Endothelial cell of umbilical vein (primary cell): ENCODE results near the gene KRTAP10-7. TPM values are rescaled to one million over a fixed set of nuclear protein-coding genes. Genes with fewer than 3 reads are reported as not detected.

ENCODE experiments used
- BruUV-seq: library from RNA; stranded (reverse); fragments of 400-500 nt; replicated peaks from 2 replicates; lab custom pipeline; 2021; lab: Mats Ljungman, UMichigan
- CTCF ChIA-PET: fragments of 300-600, 350-600 bp; sonication (Branson Sonifier 250); formaldehyde crosslinking; loops from one replicate; lab custom pipeline; 2021; ENCODE audit warnings: antibody characterized with exemption, inconsistent platforms; lab: Charles Lee
- POLR2A ChIA-PET: fragments of 300-600, 350-600 bp; sonication (Branson Sonifier 250); formaldehyde crosslinking; loops from one replicate; lab custom pipeline; 2021; ENCODE audit warnings: antibody characterized with exemption, inconsistent platforms; lab: Charles Lee
- DNase-seq: peaks from one replicate; pipeline ENCODE4 v3.0.0-alpha.2; 2011; ENCODE audit warnings: low read depth, low spot score
- FAIRE-seq: peaks from 2 replicates; lab custom pipeline; 2011; peaks lifted over from hg19 to GRCh38; lab: Jason Lieb, UNC
- H2AFZ ChIP-seq: 2 replicates; pipeline ENCODE4 v1.6.0; 2012; ENCODE audit warnings: low read depth, low read length, control low read depth, inconsistent platforms
- H3K27ac ChIP-seq: 2 replicates; pipeline ENCODE4 v1.5.1; 2011; ENCODE audit warnings: low read depth, mild to moderate bottlenecking, control low read depth, low read length, moderate library complexity; ENCODE audit not compliant: insufficient read depth
- H3K27me3 ChIP-seq, 2 experiments: 2 replicates each; pipeline versions ENCODE4 v1.6.0 to v1.6.1; 2011; ENCODE audit warnings: low read length in 2 of 2, mixed read lengths in 1 of 2; ENCODE audit not compliant: control insufficient read depth in 2 of 2, insufficient read depth in 2 of 2
- H3K36me3 ChIP-seq, 2 experiments: 2 replicates in 1 of 2; 3 replicates in 1 of 2; pipeline ENCODE4 v1.5.1; 2011; ENCODE audit warnings: low read length in 2 of 2, mild to moderate bottlenecking in 1 of 2, moderate library complexity in 1 of 2; ENCODE audit not compliant: control insufficient read depth in 2 of 2, insufficient read depth in 2 of 2; ENCODE audit errors: extremely low read depth in 1 of 2
- H3K4me1 ChIP-seq: 3 replicates; pipeline ENCODE4 v1.5.1; 2011; ENCODE audit warnings: mild to moderate bottlenecking, low read length; ENCODE audit not compliant: control insufficient read depth, insufficient read depth; ENCODE audit errors: extremely low read depth
- H3K4me2 ChIP-seq: 2 replicates; pipeline ENCODE4 v1.6.1; 2011; ENCODE audit warnings: low read length, control low read depth, mixed read lengths; ENCODE audit not compliant: insufficient read depth
- H3K4me3 ChIP-seq, 3 experiments: fragments of 200-600 bp in 1 of 3; sonication (generic), shearing (Covaris generic) in 1 of 3; replicated peaks in 1 of 3; 2 replicates each; pipeline ENCODE4 v1.5.1; 2011 to 2016; ENCODE audit warnings: control low read depth in 3 of 3, low read length in 3 of 3, mild to moderate bottlenecking in 2 of 3, inconsistent platforms in 1 of 3, low read depth in 1 of 3, moderate library complexity in 1 of 3; ENCODE audit not compliant: insufficient read depth in 1 of 3
- H3K79me2 ChIP-seq: 2 replicates; pipeline ENCODE4 v1.6.0; 2012; ENCODE audit warnings: low read length, inconsistent platforms; ENCODE audit not compliant: control insufficient read depth, insufficient read depth
- H3K9ac ChIP-seq: replicated peaks from 2 replicates; pipeline ENCODE3; 2011; ENCODE audit warnings: low read length, control low read depth; ENCODE audit not compliant: insufficient read depth; ENCODE audit errors: extremely low read depth
- H3K9me1 ChIP-seq: replicated peaks from 3 replicates; pipeline ENCODE4 v1.6.0; 2011; ENCODE audit warnings: mild to moderate bottlenecking, low read length; ENCODE audit not compliant: control insufficient read depth, insufficient read depth; ENCODE audit errors: extremely low read depth
- H3K9me3 ChIP-seq: replicated peaks from 2 replicates; pipeline ENCODE4 v1.5.1; 2012; ENCODE audit warnings: low read length, inconsistent platforms; ENCODE audit not compliant: control insufficient read depth, insufficient read depth
- H4K20me1 ChIP-seq: replicated peaks from 2 replicates; pipeline ENCODE3; 2011; ENCODE audit warnings: mild to moderate bottlenecking, low read length; ENCODE audit not compliant: control insufficient read depth, insufficient read depth; ENCODE audit errors: extremely low read depth
- CTCF ChIP-seq, 2 donors: IDR thresholded peaks; 1 replicate in 1 of 2; 2 replicates in 1 of 2; pipeline ENCODE4 v1.5.1; 2011; ENCODE audit warnings: low read length in 2 of 2, mild to moderate bottlenecking in 2 of 2, moderate library complexity in 2 of 2, control low read depth in 1 of 2, inconsistent platforms in 1 of 2, low read depth in 1 of 2; ENCODE audit not compliant: insufficient read depth in 1 of 2; ENCODE audit errors: extremely low read depth in 1 of 2
- EZH2 ChIP-seq: IDR thresholded peaks from 2 replicates; pipeline ENCODE4 v1.6.1; 2012; ENCODE audit warnings: borderline replicate concordance, low read depth, mild to moderate bottlenecking, moderate library complexity, low read length, inconsistent platforms; ENCODE audit not compliant: severe bottlenecking
- FOS ChIP-seq: IDR thresholded peaks from 2 replicates; pipeline ENCODE4 v1.6.1; 2011; ENCODE audit warnings: mild to moderate bottlenecking, low read length, moderate library complexity, borderline replicate concordance; ENCODE audit not compliant: insufficient read depth
- GATA2 ChIP-seq: IDR thresholded peaks from 2 replicates; pipeline ENCODE4 v1.7.0; 2011; ENCODE audit warnings: low read depth, mild to moderate bottlenecking, moderate library complexity, mixed read lengths, low read length; ENCODE audit not compliant: insufficient read length, insufficient read depth
- JUN ChIP-seq: IDR thresholded peaks from 2 replicates; pipeline ENCODE4 v1.6.1; 2011; ENCODE audit warnings: borderline replicate concordance, low read depth; ENCODE audit not compliant: insufficient read length, insufficient read depth
- MAX ChIP-seq: IDR thresholded peaks from 2 replicates; pipeline ENCODE4 v1.6.1; 2011; ENCODE audit not compliant: insufficient read depth, insufficient read length
- MYC ChIP-seq: IDR thresholded peaks from one replicate; pipeline ENCODE4 v1.6.1; 2011; ENCODE audit warnings: mild to moderate bottlenecking, low read depth, low read length
- POLR2A ChIP-seq: IDR thresholded peaks from 2 replicates; pipeline ENCODE4 v1.6.1; 2012; ENCODE audit warnings: low read depth, mild to moderate bottlenecking, control low read depth, low read length
- POLR2AphosphoS5 ChIP-seq: IDR thresholded peaks from 2 replicates; pipeline ENCODE4 v1.6.1; 2012; ENCODE audit warnings: low read depth, mild to moderate bottlenecking, control low read depth, low read length, moderate library complexity; ENCODE audit not compliant: insufficient read depth
- dilution Hi-C: fragments of 300-500 bp; cut with MboI; formaldehyde crosslinking; loops from one replicate; pipeline ENCODE4 v1.15.0; 2019; ENCODE audit warnings: low sequenced_read_pairs; ENCODE audit not compliant: extremely low pct_ligation_motif_present
- intact Hi-C: fragments of 100-400 bp; cut with micrococcal nuclease; formaldehyde crosslinking; loops from one replicate; pipeline ENCODE4 v1.10.0; 2022
- polyA plus RNA-seq, 4 experiments: library from polyadenylated mRNA; depleted of rRNA in 3 of 4; stranded (reverse) in 3 of 4; unstranded in 1 of 4; fragments of >200 nt; gene quantifications; 2 replicates each; pipeline versions ENCODE4 v1.2.1 to v1.2.3, GENCODE V29; 2011 to 2012; ENCODE audit warnings: missing spikeins in 1 of 4
- total RNA-seq: library from RNA; stranded (reverse); gene quantifications from 2 replicates; pipeline ENCODE4 v1.2.3, GENCODE V29; 2021

KRTAP10-7 gene
- total and polyA plus RNA-seq, 2 donors (not counting 3 experiments of a cell fraction or from before 2014, with no cell fraction given), result not detected

DNA sequence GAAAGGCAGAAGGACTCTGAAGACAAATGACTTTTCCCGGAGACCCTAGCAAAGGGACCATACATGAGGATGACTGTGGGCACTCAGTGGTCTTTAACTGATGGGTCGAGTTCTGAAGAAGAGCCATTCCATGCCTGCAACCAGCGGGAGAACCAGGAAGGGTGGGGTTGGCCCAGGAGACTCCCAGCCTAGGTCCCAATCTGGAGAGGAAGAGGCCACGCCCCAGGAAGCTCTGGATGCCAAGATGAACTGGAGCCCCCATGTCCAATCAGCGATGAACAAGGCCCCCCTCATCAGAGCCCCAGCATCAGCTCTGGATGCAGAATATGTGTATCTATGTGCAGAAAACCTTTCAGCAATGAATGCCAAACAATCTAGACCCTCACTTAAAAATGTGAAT lies 40.4 kb downstream of the KRTAP10-7 start:
- H3K79me2 ChIP-seq, result no peaks in the 10 kb centered on the region
- no peak for FAIRE-seq
- H3K4me1 ChIP-seq, result no peaks in the 10 kb centered on the region
- TF ChIP-seq MAX (no peak), CTCF (IDR thresholded peaks at IDR 0.05; ENCODE audit: extremely low read depth in 1 of 2, insufficient read depth in 1 of 2, low read depth in 1 of 2, low read length in 2 of 2) (no peak), FOS (no peak), GATA2 (no peak), POLR2AphosphoS5 (no peak), POLR2A (no peak), MYC (no peak), JUN (no peak), EZH2 (no peak)
- intact Hi-C loops (no loop called here), dilution Hi-C loops (no loop called here)
- H3K27ac ChIP-seq, result no peak overlapping the region
- H3K4me2 ChIP-seq, result no peak overlapping the region
- H2AFZ ChIP-seq, result no peak overlapping the region
- ChIA-PET POLR2A (no interaction called here), CTCF (no interaction called here)
- no peaks in the 10 kb centered on the region for H3K9me3 ChIP-seq
- H3K4me3 ChIP-seq, result no peak overlapping the region
- no peaks in the 10 kb centered on the region for H3K27me3 ChIP-seq
- no peaks in the 10 kb centered on the region for H3K36me3 ChIP-seq
- H3K9me1 ChIP-seq, result no peaks in the 10 kb centered on the region
- BruUV-seq, result no TSS peak
- no peaks in the 10 kb centered on the region for H4K20me1 ChIP-seq
- H3K9ac ChIP-seq, result no peak overlapping the region
- no peak for DNase-seq
